Suprapubic skin (tissue), 4 donors: ENCODE measurements around the gene SPAG16.

ENCODE experiments used
- CTCF ChIP-seq, 2 donors: fragments of 200-600 bp in 1 of 2; fragments of 450-650 bp in 1 of 2; sonication (generic) in 1 of 2; IDR thresholded peaks; one replicate each; pipeline ENCODE4 v1.5.1; 2016 to 2019; ENCODE audit warnings: antibody characterized with exemption in 2 of 2, mild to moderate bottlenecking in 1 of 2, moderate library complexity in 1 of 2
- POLR2A ChIP-seq, 2 donors: fragments of 450-650 bp; IDR thresholded peaks; one replicate each; pipeline ENCODE4 v1.6.1; 2017; ENCODE audit warnings: antibody characterized with exemption in 2 of 2, mild to moderate bottlenecking in 2 of 2, moderate library complexity in 2 of 2
- POLR2AphosphoS5 ChIP-seq, 3 donors: sonication (generic); formaldehyde crosslinking; IDR thresholded peaks; one replicate each; pipeline ENCODE4 v1.6.1; 2017; ENCODE audit warnings: antibody characterized with exemption in 3 of 3

- TF ChIP-seq CTCF (IDR thresholded peaks at IDR 0.05): no peak
- TF ChIP-seq POLR2A (IDR thresholded peaks at IDR 0.05): no peak
- no peak for TF ChIP-seq POLR2AphosphoS5 (IDR thresholded peaks at IDR 0.05)
Measured at GRCh38 chr2:214217136-214217535, 932.9 kb downstream of the SPAG16 start.
